NCI-H2196 treated with DMSO at 0.1 percent for 48 hours (cell line): Measurements from ENCODE around the gene CEP68.
"Not testable (repeated sequence)": the region's sequence is repeated elsewhere in the genome, so short reads cannot be mapped to it uniquely, and the experiment has no call there.

Source experiments
- DNase-seq: peaks from one replicate; lab custom pipeline; 2025; ENCODE audit not compliant: unreplicated experiment; lab: John Stamatoyannopoulos, UW

CEP68 gene

GRCh38 chr2:65129286-65129825 lies 73.1 kb downstream of the CEP68 start:
- DNase-seq = no peak

- peak; percentile 92 for DNase-seq
Observed at GRCh38 chr2:65129826-65130663, 73.8 kb downstream of the CEP68 start, which contains the start of gene RAB1A. Gene RAB1A (minus strand): TSS chr2:65130106. CDS start chr2:65129915, 191 bp downstream.

GRCh38 chr2:65130664-65131175 lies 74.5 kb downstream of the CEP68 start:
- no peak for DNase-seq

GRCh38 chr2:65132930-65133329 lies 76.7 kb downstream of the CEP68 start:
- not testable (repeated sequence) for DNase-seq

GRCh38 chr2:65133626-65134025 lies 77.4 kb downstream of the CEP68 start:
- DNase-seq = no peak

GRCh38 chr2:65134158-65134557 lies 77.9 kb downstream of the CEP68 start:
- no peak for DNase-seq

GRCh38 chr2:65136253-65136652 lies 80.0 kb downstream of the CEP68 start:
- no peak for DNase-seq
